ENCODE results near the gene ANKRD62.
"Not testable (repeated sequence)": the region's sequence is repeated elsewhere in the genome, so short reads cannot be mapped to it uniquely, and the experiment has no call there.

The ANKRD62 gene

GRCh38 chr18:12064086-12064763 is 29.4 kb upstream of the ANKRD62 start:
- no peak for DNase-seq (ENCODE audit: low read depth, low spot score)
- H3K27ac ChIP-seq = no peak overlapping the region

DNA sequence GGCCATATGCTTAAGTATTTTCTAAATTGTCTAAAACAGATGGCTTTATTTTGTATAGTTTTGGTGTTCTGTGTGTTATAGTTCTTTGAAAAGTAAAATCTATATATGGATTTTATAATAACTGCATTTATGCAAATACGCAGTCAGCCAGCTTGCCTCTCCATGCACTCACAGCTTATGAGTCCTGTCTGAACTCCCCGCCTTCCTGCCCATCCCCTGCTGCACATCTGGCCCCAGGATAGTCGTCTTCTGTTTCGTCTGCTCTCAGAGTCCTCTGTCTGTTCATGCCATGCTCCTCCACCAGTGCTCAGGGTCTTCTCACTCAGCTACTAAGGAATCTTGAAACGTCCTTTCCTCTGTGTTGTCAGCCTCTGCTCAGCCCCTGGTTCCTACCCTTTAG is 28.2 kb upstream of the ANKRD62 start:
- no peak overlapping the region for H3K27ac ChIP-seq
- no peak for DNase-seq (ENCODE audit: low read depth, low spot score)

GRCh38 chr18:12066910-12067511 is 26.6 kb upstream of the ANKRD62 start:
- H3K27ac ChIP-seq = no peak overlapping the region
- DNase-seq (ENCODE audit: low read depth, low spot score) = no peak

DNA sequence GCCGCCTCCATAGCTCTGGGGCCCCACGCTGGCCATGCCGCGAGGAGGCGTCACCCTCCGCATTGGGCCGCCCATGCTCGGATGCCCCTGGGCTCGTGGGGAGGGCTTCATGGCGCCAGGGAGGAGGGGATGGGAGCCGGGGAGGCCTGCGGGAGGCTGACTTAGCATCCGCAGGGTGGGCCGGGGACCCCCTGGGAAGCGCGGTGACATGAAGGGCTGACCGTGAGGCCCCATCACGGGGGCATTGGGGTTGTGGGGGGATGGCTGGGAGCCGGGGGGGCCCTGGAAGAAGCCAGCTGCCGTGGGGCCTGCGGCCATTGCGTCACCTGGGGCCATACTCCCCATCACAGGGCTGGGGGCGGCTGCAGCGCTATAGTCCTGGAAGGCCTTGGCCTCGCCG is 26.0 kb upstream of the ANKRD62 start:
- DNase-seq (ENCODE audit: low read depth, low spot score) = no peak
- H3K27ac ChIP-seq = no peak overlapping the region

GRCh38 chr18:12068316-12068949 is 25.2 kb upstream of the ANKRD62 start:
- DNase-seq (ENCODE audit: low read depth, low spot score); H3K27ac ChIP-seq: not testable (repeated sequence)

DNA sequence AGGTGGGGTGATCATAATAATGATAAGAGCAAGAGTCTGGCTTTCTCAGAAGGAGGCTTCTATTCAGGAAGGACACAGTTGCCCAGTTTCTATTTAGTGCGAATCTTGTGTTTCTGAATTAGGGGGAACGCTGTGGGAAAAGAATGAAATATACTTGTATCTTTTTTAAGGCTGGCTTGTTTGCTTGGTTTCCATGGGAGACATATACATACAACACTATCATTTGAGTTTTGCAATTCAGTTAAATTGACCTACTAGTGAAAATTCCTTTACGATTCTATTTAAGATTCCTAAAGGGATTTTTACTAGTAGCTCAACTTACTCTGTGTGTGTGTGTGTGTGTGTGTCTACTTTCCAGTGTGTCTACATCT is 24.7 kb upstream of the ANKRD62 start:
- no peak overlapping the region for H3K27ac ChIP-seq
- no peak for DNase-seq (ENCODE audit: low read depth, low spot score)

DNA sequence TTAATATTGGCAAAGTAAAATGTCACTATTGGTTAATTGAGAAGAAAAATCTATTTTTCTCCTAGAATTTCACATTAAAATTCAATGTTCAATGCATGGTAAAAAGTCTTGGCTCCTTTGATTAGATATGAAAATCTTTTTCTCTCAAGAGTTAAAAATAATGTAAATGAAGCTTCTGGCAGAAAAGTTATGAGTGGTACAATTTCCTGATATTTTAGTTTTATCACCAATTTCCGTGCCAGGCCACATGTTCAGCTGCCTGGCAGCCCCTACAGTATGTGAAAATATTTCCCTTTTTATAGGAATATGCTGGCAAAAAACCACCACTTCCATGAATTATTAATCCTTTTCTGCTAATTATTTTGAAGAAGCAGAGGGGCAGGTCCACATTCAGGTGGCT is 22.6 kb upstream of the ANKRD62 start:
- not testable (repeated sequence) for DNase-seq (ENCODE audit: low read depth, low spot score); H3K27ac ChIP-seq

GRCh38 chr18:12072996-12073395 is 20.6 kb upstream of the ANKRD62 start:
- no peak for DNase-seq (ENCODE audit: low read depth, low spot score)
- H3K27ac ChIP-seq = no peak overlapping the region

DNA sequence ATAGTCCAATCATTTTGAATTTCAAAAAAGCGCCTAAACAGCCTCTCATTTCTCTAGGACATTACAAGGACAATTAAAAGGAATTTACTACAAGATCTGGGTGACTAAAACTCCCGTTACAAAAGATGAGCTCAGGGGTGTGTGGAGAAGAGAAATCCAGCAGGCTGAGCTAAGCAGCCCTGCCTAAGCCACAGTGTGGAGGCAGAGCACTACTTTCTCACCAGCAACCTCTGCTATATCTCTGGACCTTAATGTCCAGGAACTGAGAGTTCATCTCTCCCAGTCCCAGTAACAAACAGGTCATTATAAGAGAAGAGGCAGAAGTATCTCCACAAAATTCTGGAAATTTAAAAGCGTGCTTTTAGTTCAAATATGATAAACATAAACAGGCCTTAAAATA is 18.9 kb upstream of the ANKRD62 start:
- DNase-seq (ENCODE audit: low read depth, low spot score) = no peak
- no peak overlapping the region for H3K27ac ChIP-seq

- H3K27ac ChIP-seq = no peak overlapping the region
- no peak for DNase-seq (ENCODE audit: low read depth, low spot score)
Observed at GRCh38 chr18:12076424-12077140, 17.1 kb upstream of the ANKRD62 start.

GRCh38 chr18:12077994-12078393 is 15.6 kb upstream of the ANKRD62 start:
- H3K27ac ChIP-seq = not testable (repeated sequence)

DNA sequence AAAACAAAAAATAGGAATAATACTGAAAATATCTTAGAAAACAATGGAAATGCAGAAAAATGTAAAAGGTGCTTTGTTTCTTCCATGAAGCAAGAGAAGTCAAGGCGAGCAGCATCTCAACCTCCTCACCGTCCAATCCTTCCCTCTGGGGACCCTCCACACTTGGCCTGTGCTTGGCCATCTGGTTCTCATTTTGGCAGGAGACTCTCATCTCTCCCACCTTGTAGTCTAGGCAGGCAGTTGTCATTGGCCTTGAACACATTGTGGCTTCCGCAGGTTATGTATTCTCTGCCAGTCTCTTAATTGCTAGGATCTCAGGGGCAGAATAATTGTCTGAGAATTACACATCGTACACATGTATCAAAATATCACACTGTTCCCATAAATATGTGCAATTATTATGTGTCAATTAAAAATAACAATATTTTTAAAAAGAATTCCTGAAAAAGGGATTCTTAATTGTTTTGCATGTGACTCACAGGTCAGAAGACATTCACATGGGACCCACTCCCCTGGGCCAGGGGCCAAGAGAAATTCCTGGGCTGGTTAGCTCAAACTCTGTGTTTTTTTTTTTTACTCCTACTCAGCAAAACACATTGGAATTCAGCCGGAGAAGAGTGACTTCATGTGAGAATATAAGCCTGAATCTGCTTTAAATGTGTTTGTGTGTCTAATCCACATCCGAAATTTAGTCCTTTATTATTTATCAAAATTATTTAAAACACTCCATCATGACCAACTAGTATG is 14.0 kb upstream of the ANKRD62 start:
- H3K27ac ChIP-seq = no peak overlapping the region
- DNase-seq (ENCODE audit: low read depth, low spot score) = no peak

More at GRCh38 chr18:12077994-12078393, 15.6 kb upstream of the ANKRD62 start:
- not testable (repeated sequence) for DNase-seq (ENCODE audit: low read depth, low spot score)

DNA sequence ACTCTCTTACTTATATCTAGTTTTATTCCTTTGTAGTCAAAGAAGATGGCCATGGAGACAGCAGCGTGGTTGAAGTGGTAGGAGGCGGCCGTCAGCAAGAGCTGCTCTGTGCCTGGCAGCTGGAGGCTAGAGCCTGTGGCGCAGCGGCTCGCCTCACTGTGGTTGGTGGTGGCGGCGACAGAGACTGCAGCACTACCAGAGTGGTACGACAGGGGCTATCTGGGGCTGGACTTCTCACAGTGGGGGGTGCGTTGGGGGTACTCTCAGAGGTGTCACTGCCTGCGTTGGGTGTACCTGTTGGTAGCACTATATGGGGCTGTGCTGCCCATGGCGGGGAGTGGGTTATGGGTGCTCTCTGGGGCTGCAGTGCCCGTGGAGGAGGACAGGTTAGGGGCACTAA is 8.5 kb upstream of the ANKRD62 start:
- no peak for DNase-seq (ENCODE audit: low read depth, low spot score)

DNA sequence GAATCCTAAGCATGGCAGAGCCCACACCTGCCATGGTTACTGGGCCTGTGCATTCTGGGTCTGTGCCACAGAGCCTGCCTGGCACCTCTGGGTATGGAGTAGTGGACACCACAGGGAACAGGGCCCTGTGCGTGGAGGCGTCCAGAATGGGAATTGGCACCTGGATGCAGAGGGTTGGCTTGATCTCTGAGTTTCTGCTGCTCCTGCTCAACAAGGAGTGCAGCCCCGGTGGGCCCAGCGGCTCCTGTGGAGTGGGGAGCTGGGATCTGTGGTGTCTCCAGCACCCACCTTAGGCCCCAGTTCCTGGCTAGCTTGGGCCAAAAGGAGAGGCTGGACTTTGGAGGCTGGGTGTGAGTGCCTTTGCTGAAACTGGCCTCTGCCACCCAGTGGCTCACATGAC is 7.9 kb upstream of the ANKRD62 start:
- peak overlapping the region; percentile 55 for H3K27ac ChIP-seq
- no peak for DNase-seq (ENCODE audit: low read depth, low spot score)

More for the DNA sequence above, 8.5 kb upstream of the ANKRD62 start:
- H3K27ac ChIP-seq = no peak overlapping the region

DNA sequence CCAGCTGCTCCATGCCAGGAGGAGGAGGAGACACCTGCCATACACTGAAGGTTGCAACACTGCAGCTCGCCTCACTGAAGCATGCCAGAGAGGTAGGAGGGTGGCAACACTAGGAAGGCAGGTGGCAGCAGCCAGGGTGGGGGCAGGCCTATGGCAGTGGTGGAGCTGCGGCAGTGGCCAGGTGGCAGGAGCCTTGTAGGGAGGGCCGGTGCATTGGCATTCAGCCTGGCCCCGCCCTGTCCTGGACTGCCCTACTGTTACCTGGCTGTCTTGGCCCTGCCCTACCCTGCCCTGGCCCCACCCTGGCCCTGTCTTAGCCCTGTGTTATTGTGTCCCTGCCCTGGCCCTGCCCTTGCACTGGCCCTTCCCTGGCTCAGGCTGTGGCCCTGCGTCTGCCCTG is 7.4 kb upstream of the ANKRD62 start:
- peak; percentile 46 for DNase-seq (ENCODE audit: low read depth, low spot score)
- peak overlapping the region; percentile 55 for H3K27ac ChIP-seq

GRCh38 chr18:12086677-12087470 is 6.8 kb upstream of the ANKRD62 start:
- peak overlapping the region; percentile 55 for H3K27ac ChIP-seq
- no peak for DNase-seq (ENCODE audit: low read depth, low spot score)

DNA sequence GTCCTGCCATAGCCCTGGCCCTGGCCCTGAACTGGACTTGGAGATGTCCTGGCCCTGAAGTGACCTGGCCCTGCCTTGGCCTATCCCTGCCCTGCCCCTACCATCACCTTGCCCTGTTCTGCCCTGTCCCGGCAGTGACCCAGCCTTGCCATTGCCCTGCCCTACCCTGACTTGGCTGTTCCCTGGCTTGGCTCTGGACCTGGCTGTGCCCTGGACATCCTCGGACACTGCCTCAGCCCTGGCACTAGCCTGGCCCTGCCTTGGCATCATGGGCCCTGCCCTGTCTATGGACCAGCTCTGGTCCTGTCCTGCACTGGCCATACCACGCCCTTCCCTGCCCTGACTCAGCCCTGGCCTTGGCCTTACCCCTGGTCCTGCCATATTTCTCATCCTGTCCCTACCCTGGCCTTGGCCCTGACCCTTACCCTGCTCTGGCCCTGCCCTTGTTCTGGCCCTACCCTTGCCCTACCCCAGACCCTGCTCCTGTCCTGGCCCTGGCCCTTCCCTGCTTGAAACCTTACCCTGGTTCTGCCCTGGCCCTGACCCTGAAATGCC is 6.1 kb upstream of the ANKRD62 start:
- no peak overlapping the region for H3K27ac ChIP-seq
- no peak for DNase-seq (ENCODE audit: low read depth, low spot score)

DNA sequence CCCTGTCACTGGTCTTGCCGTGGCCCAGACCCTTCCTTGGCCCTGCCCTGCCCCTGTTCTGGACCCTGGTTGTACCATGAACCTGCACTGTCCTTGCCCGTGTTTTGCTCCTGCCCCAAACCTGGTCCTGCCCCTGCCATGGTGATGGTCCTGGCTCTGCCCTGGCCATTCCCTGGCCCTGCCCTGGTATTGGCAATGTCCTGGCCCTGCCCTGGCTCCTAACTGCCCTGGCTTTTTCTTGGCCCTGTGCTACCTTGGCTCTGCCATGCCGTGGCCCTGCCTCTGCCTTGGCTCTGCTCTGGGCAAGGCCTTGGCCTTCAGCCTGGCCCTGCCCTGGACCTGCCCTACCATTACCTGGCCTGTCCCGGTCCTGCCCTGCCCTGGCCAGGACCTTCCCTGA is 5.5 kb upstream of the ANKRD62 start:
- DNase-seq (ENCODE audit: low read depth, low spot score) = no peak
- H3K27ac ChIP-seq = no peak overlapping the region

- DNase-seq (ENCODE audit: low read depth, low spot score) = no peak
- H3K27ac ChIP-seq = no peak overlapping the region
Observed at GRCh38 chr18:12088731-12089375, 4.8 kb upstream of the ANKRD62 start.
